ENCODE data around the gene PAOX.
"Not testable (repeated sequence)": the region's sequence is repeated elsewhere in the genome, so short reads cannot be mapped to it uniquely, and the experiment has no call there.

PAOX gene

GRCh38 chr10:133364645-133365431 lies 14.2 kb upstream of the PAOX start:
- DNase-seq (ENCODE audit: low read depth), result no peak

GRCh38 chr10:133365461-133366129 lies 13.5 kb upstream of the PAOX start:
- no peak for DNase-seq (ENCODE audit: low read depth)

- DNase-seq (ENCODE audit: low read depth), result no peak
Measured at GRCh38 chr10:133366130-133366478, 13.0 kb upstream of the PAOX start.

- no peak for DNase-seq (ENCODE audit: low read depth)
Measured at GRCh38 chr10:133366751-133367150, 12.3 kb upstream of the PAOX start.

GRCh38 chr10:133367461-133367860 lies 11.6 kb upstream of the PAOX start:
- DNase-seq (ENCODE audit: low read depth), result not testable (repeated sequence)

- no peak for DNase-seq (ENCODE audit: low read depth)
Measured at GRCh38 chr10:133368153-133368552, 10.9 kb upstream of the PAOX start.

- DNase-seq (ENCODE audit: low read depth), result no peak
Measured at GRCh38 chr10:133370030-133370786, 8.9 kb upstream of the PAOX start.

GRCh38 chr10:133372507-133372906 lies 6.6 kb upstream of the PAOX start:
- no peak for DNase-seq (ENCODE audit: low read depth)

GRCh38 chr10:133373174-133374090 lies 5.6 kb upstream of the PAOX start, which contains the start of gene ECHS1:
TSS of gene ECHS1 (minus strand) at chr10:133373354. CDS start at chr10:133373333, 21 bp downstream.
- DNase-seq (ENCODE audit: low read depth), result peak; percentile 89

- DNase-seq (ENCODE audit: low read depth), result no peak
Measured at GRCh38 chr10:133375357-133376115, 3.5 kb upstream of the PAOX start.

- DNase-seq (ENCODE audit: low read depth), result not testable (repeated sequence)
Measured at GRCh38 chr10:133376183-133376582, 2.9 kb upstream of the PAOX start.

GRCh38 chr10:133377025-133377817 lies 1.8 kb upstream of the PAOX start:
- DNase-seq (ENCODE audit: low read depth), result no peak

- no peak for DNase-seq (ENCODE audit: low read depth)
Measured at GRCh38 chr10:133377818-133378250, 1.2 kb upstream of the PAOX start.

- DNase-seq (ENCODE audit: low read depth), result no peak
Measured at GRCh38 chr10:133378251-133379096, 588 bp upstream of the PAOX start.

GRCh38 chr10:133379801-133380666 lies 972 bp downstream of the PAOX start:
- DNase-seq (ENCODE audit: low read depth), result no peak

GRCh38 chr10:133381036-133381435 lies 2.0 kb downstream of the PAOX start:
- no peak for DNase-seq (ENCODE audit: low read depth)

- no peak for DNase-seq (ENCODE audit: low read depth)
Measured at GRCh38 chr10:133383551-133383950, 4.5 kb downstream of the PAOX start.

- DNase-seq (ENCODE audit: low read depth), result no peak
Measured at GRCh38 chr10:133384071-133384470, 5.0 kb downstream of the PAOX start.
